Panc1 (cell line): ENCODE results near the gene MYO1H. TPM values are rescaled to one million over a fixed set of nuclear protein-coding genes. Genes with fewer than 3 reads are reported as not detected.
A peak's percentile ranks its signal among the peaks of the same experiment; 100 is the strongest.

Experiments used
- ATAC-seq: fragments of 200-7000 bp; cut with Tn5 transposase; 2 replicates; pipeline ENCODE4 v1.9.1; 2020; ENCODE audit warnings: mild to moderate bottlenecking, moderate library complexity
- BruUV-seq: library from RNA; stranded (reverse); fragments of 400-500 nt; replicated peaks from 2 replicates; lab custom pipeline; 2021; lab: Mats Ljungman, UMichigan
- CTCF ChIA-PET: fragments of 300-600 bp; sonication (Branson Sonifier 250); formaldehyde crosslinking; loops from one replicate; lab custom pipeline; 2022; ENCODE audit warnings: antibody characterized with exemption; lab: Charles Lee
- POLR2A ChIA-PET: fragments of 300-600 bp; sonication (Branson Sonifier 250); formaldehyde crosslinking; loops from one replicate; lab custom pipeline; 2022; ENCODE audit warnings: antibody characterized with exemption; lab: Charles Lee
- DNase-seq: peaks from one replicate; pipeline ENCODE4 v3.0.0-alpha.2; 2010; ENCODE audit warnings: low read depth, low spot score
- H3K27ac ChIP-seq: 2 replicates; pipeline ENCODE4 v1.5.1; 2011; ENCODE audit warnings: mild to moderate bottlenecking, low read length, inconsistent platforms
- H3K27me3 ChIP-seq: fragments of 200-500 bp; sonication (Bioruptor generic); 2 replicates; pipeline ENCODE4 v1.6.0; 2014; ENCODE audit warnings: low read length, inconsistent platforms; ENCODE audit not compliant: control insufficient read depth, insufficient read depth
- H3K36me3 ChIP-seq: fragments of 200-500 bp; sonication (Bioruptor generic); 2 replicates; pipeline ENCODE4 v1.5.1; 2014; ENCODE audit warnings: inconsistent platforms, mild to moderate bottlenecking, low read length, moderate library complexity; ENCODE audit not compliant: control insufficient read depth, insufficient read depth
- H3K4me1 ChIP-seq: 2 replicates; pipeline ENCODE4 v1.5.1; 2011; ENCODE audit warnings: inconsistent platforms, mild to moderate bottlenecking, low read length, moderate library complexity; ENCODE audit not compliant: control insufficient read depth, insufficient read depth
- H3K4me3 ChIP-seq, 2 experiments: 2 replicates each; pipeline ENCODE4 v1.5.1; 2011 to 2012; ENCODE audit warnings: low read depth in 2 of 2, low read length in 2 of 2, mild to moderate bottlenecking in 2 of 2, inconsistent platforms in 1 of 2, moderate library complexity in 1 of 2
- H3K9me3 ChIP-seq: fragments of 200-500 bp; sonication (Bioruptor generic); 2 replicates; pipeline ENCODE4 v1.5.1; 2014; ENCODE audit warnings: low read depth, mild to moderate bottlenecking, inconsistent platforms, low read length, moderate library complexity; ENCODE audit not compliant: control insufficient read depth, insufficient read depth
- CTCF ChIP-seq: fragments of 450-650 bp; IDR thresholded peaks from 2 replicates; pipeline ENCODE4 v1.5.1; 2017; ENCODE audit warnings: mild to moderate bottlenecking
- POLR2AphosphoS5 ChIP-seq: IDR thresholded peaks from 2 replicates; pipeline ENCODE4 v1.6.1; 2012; ENCODE audit warnings: mild to moderate bottlenecking, low read depth, low read length, moderate library complexity
- REST ChIP-seq, 2 experiments: IDR thresholded peaks; 2 replicates each; pipeline ENCODE4 v1.6.1; 2011 to 2012; ENCODE audit warnings: low read depth in 2 of 2, control low read depth in 1 of 2, low read length in 1 of 2, mild to moderate bottlenecking in 1 of 2, moderate library complexity in 1 of 2; ENCODE audit not compliant: insufficient read depth in 1 of 2
- SIN3A ChIP-seq: IDR thresholded peaks from 2 replicates; pipeline ENCODE4 v1.6.1; 2012; ENCODE audit warnings: low read depth, mild to moderate bottlenecking, low read length, moderate library complexity, borderline replicate concordance; ENCODE audit not compliant: insufficient read depth
- TCF7L2 ChIP-seq: IDR thresholded peaks from 2 replicates; pipeline ENCODE4 v1.6.1; 2011; ENCODE audit warnings: mild to moderate bottlenecking, low read depth, low read length, inconsistent platforms
- in situ Hi-C: cut with HindIII; loops from 2 replicates; pipeline ENCODE4 v1.10.0; 2016; ENCODE audit warnings: low sequenced_read_pairs, low pct_unique_long_range_greater_than_20kb
- intact Hi-C: fragments of 100-400 bp; cut with micrococcal nuclease; formaldehyde crosslinking; loops from one replicate; pipeline ENCODE4 v1.10.0; 2022; ENCODE audit not compliant: unreplicated experiment
- total RNA-seq: library from RNA; stranded (reverse); gene quantifications from one replicate; pipeline ENCODE4 v1.2.1, GENCODE V29; 2021; ENCODE audit not compliant: unreplicated experiment

MYO1H gene
- total RNA-seq, 1 experiment from 2014 or later, result not detected

- CTCF ChIA-PET, result interaction anchor here (0.6 kb wide), 1 partner anchor 52 kb away, joined by 17 read pairs; no protein-coding TSS in a partner anchor
- intact Hi-C loops, result no loop called here
- no TSS peak for BruUV-seq
Measured at GRCh38 chr12:109494348-109494881, 146.7 kb downstream of the MYO1H start.

GRCh38 chr12:109495012-109495411, 147.3 kb downstream of the MYO1H start:
- H3K4me3 ChIP-seq, result no peak overlapping the region
- H3K4me1 ChIP-seq, result no peaks in the 10 kb centered on the region
- no TSS peak for BruUV-seq
- 0 out of 2 replicates have a peak, but pooled peaks cover 3% of the 10 kb centered on the region for H3K9me3 ChIP-seq
- in situ Hi-C loops, result no loop called here
- no peak for ATAC-seq
- ChIA-PET CTCF (interaction anchor here (0.6 kb wide), 1 partner anchor 53 kb away, joined by 17 read pairs; no protein-coding TSS in a partner anchor), POLR2A (no interaction called here)
- no peaks in the 10 kb centered on the region for H3K27me3 ChIP-seq
- TF ChIP-seq REST (IDR thresholded peaks at IDR 0.05; ENCODE audit: insufficient read depth in 1 of 2, low read depth in 2 of 2, low read length in 1 of 2) (no peak), POLR2AphosphoS5 (no peak), CTCF (no peak), TCF7L2 (no peak), SIN3A (no peak)
- no peak for DNase-seq
- intact Hi-C loops, result no loop called here
- 0 out of 2 replicates have a peak, but pooled peaks cover 7% of the 10 kb centered on the region for H3K36me3 ChIP-seq
- no peak overlapping the region for H3K27ac ChIP-seq

More at GRCh38 chr12:109494348-109494881, 146.7 kb downstream of the MYO1H start:
- H3K36me3 ChIP-seq, result peaks cover 8% of the 10 kb centered on the region; the same call in 1 of the 2 replicates
- peak; percentile 71 for ATAC-seq
- H3K4me1 ChIP-seq, result no peaks in the 10 kb centered on the region
- POLR2A ChIA-PET, result no interaction called here
- no peak overlapping the region for H3K27ac ChIP-seq
- DNase-seq, result no peak
- H3K27me3 ChIP-seq, result no peaks in the 10 kb centered on the region
- TF ChIP-seq SIN3A (no peak), REST (IDR thresholded peaks at IDR 0.05; ENCODE audit: insufficient read depth in 1 of 2, low read depth in 2 of 2, low read length in 1 of 2) (no peak), CTCF (no peak), POLR2AphosphoS5 (no peak), TCF7L2 (no peak)
- H3K9me3 ChIP-seq, result 0 out of 2 replicates have a peak, but pooled peaks cover 3% of the 10 kb centered on the region
- in situ Hi-C loops, result no loop called here
- no peak overlapping the region for H3K4me3 ChIP-seq
